ENCODE measurements around the gene RAD51B. TPM values are rescaled to one million over a fixed set of nuclear protein-coding genes. Genes with fewer than 3 reads are reported as not detected.

Gene RAD51B
- total and polyA plus RNA-seq, 2 of the 13 experiments (the other 11 are each of a cell fraction or from before 2014, with no cell fraction given) = 7.0 to 9.5 TPM

GRCh38 chr14:68140076-68140741 is 320.6 kb downstream of the RAD51B start:
- intact Hi-C loops (cut with micrococcal nuclease; ENCODE audit: unreplicated experiment) (no loop called here), in situ Hi-C loops (cut with HindIII; ENCODE audit: extremely low pct_ligation_motif_present, low pct_unique_long_range_greater_than_20kb) (no loop called here)
- no TSS peak for BruUV-seq (replicated peaks)
- WGBS (ENCODE audit: low lambda C conversion rate) = 57% methylated on average over 3 of the region's 3 CpGs
- Histone ChIP-seq H3K79me2 (ENCODE audit: insufficient read depth, low read length) (no peaks in the 10 kb centered on the region), H3K4me2 (ENCODE audit: low read depth, low read length) (no peak overlapping the region), H3K36me3 (replicated peaks in 1 of 2; ENCODE audit: control insufficient read depth in 1 of 2, insufficient read depth in 2 of 2, low read length in 2 of 2) (no peaks in the 10 kb centered on the region), H3K9ac (ENCODE audit: insufficient read depth, low read depth, low read length) (no peak overlapping the region), H3K27ac (ENCODE audit: extremely low read length, insufficient read depth, low read length) (no peak overlapping the region), H3K4me1 (ENCODE audit: insufficient read depth, low read length) (peaks cover 46% of the 10 kb centered on the region), H2AFZ (ENCODE audit: low read length) (no peak overlapping the region), H3K27me3 (ENCODE audit: control insufficient read depth in 1 of 2, insufficient read depth in 2 of 2, low read length in 2 of 2) (no peaks in the 10 kb centered on the region), H3K4me3 (replicated peaks in 1 of 3; ENCODE audit: insufficient read depth in 1 of 3, low read depth in 2 of 3, low read length in 3 of 3) (no peak overlapping the region), H3K9me3 (ENCODE audit: low read length) (no peaks in the 10 kb centered on the region), H4K20me1 (ENCODE audit: insufficient read depth, low read length) (no peaks in the 10 kb centered on the region)
- ChIA-PET POLR2A (no interaction called here), CTCF (ENCODE audit: low intra/inter-chr PET ratio, low total read pairs) (no interaction called here)
- FAIRE-seq (no peak), DNase-seq (ENCODE audit: low spot score) (peak; percentile 64), ATAC-seq (no peak)
- TF ChIP-seq KLF6 (CRISPR knock-in tag; IDR thresholded peaks at IDR 0.05) (no peak), SNAPC2 (CRISPR knock-in tag; IDR thresholded peaks at IDR 0.05) (no peak), MAFF (IDR thresholded peaks at IDR 0.05; ENCODE audit: low read depth, low read length) (peak; percentile 37; the same call in 1 of the 2 replicates), PHF5A (CRISPR knock-in tag; IDR thresholded peaks at IDR 0.05; ENCODE audit: low read depth, unreplicated experiment) (no peak), ZNF768 (CRISPR knock-in tag; IDR thresholded peaks at IDR 0.05) (no peak), ATM (IDR thresholded peaks at IDR 0.05; ENCODE audit: borderline replicate concordance) (no peak), NR2F1 (CRISPR knock-in tag; IDR thresholded peaks at IDR 0.05) (peak in 1 of 2 experiments; percentile 50; a peak in 1 of 4 replicates), PPARG (CRISPR knock-in tag; conservative IDR thresholded peaks at IDR 0.05) (no peak), MEIS2 (CRISPR knock-in tag; IDR thresholded peaks at IDR 0.05) (no peak), ZNF839 (CRISPR knock-in tag; IDR thresholded peaks at IDR 0.05; ENCODE audit: borderline replicate concordance) (no peak), MAFK (conservative IDR thresholded peaks at IDR 0.05 in 1 of 2, IDR thresholded peaks at IDR 0.05 in 1 of 2; ENCODE audit: low read length in 2 of 2) (peak in 1 of 2 experiments; percentile 14; a peak in 1 of 4 replicates), BCLAF1 (IDR thresholded peaks at IDR 0.05) (no peak), ZNF225 (CRISPR knock-in tag; IDR thresholded peaks at IDR 0.05) (no peak), CREB1 (IDR thresholded peaks at IDR 0.05) (0 out of 2 replicates have a peak, but pooled peaks have one; percentile 21), CREB1 (CRISPR knock-in tag; IDR thresholded peaks at IDR 0.05) (peak; percentile 21; the same call in 1 of the 2 replicates), HNRNPUL1 (IDR thresholded peaks at IDR 0.05; ENCODE audit: low read depth, low read length) (no peak)

Data from HepG2 (cell line).